Naive thymus-derived CD4-positive, alpha-beta T cell (primary cell): ENCODE results near the gene ARSG. TPM values are rescaled to one million over a fixed set of nuclear protein-coding genes. Genes with fewer than 3 reads are reported as not detected.

Source experiments
- ATAC-seq: fragments of 150-1000 bp; cut with Tn5 transposase; 2 replicates; pipeline ENCODE4 v1.10.0; 2021; ENCODE audit warnings: mild to moderate bottlenecking, moderate library complexity
- CTCF ChIA-PET: fragments of 350-600 bp; sonication (Branson Sonifier 250); formaldehyde crosslinking; loops from one replicate; lab custom pipeline; 2021; ENCODE audit warnings: antibody characterized with exemption; lab: Charles Lee
- POLR2A ChIA-PET: fragments of 350-600 bp; sonication (Branson Sonifier 250); formaldehyde crosslinking; loops from one replicate; lab custom pipeline; 2021; ENCODE audit warnings: antibody characterized with exemption, inconsistent platforms; lab: Charles Lee
- DNase-seq, 9 donors: peaks; one replicate each; pipeline versions ENCODE4 v3.0.0 to v3.0.0-alpha.2; 2020 to 2022; ENCODE audit warnings: mixed read lengths in 1 of 9
- H3K27ac ChIP-seq: one replicate; pipeline ENCODE4 v1.7.0; 2013; ENCODE audit warnings: mild to moderate bottlenecking, low read depth, low read length, moderate library complexity
- H3K27me3 ChIP-seq, 2 donors: one replicate each; pipeline ENCODE4 v1.7.0; 2013; ENCODE audit warnings: low read length in 2 of 2, mild to moderate bottlenecking in 2 of 2, moderate library complexity in 2 of 2; ENCODE audit not compliant: control insufficient read depth in 2 of 2, insufficient read depth in 2 of 2
- H3K36me3 ChIP-seq, 3 experiments: 1 replicate in 2 of 3; 2 replicates in 1 of 3; pipeline ENCODE4 v1.7.0; 2013; ENCODE audit warnings: low read length in 3 of 3, mild to moderate bottlenecking in 3 of 3, moderate library complexity in 1 of 3; ENCODE audit not compliant: insufficient read depth in 3 of 3, control insufficient read depth in 2 of 3
- H3K4me1 ChIP-seq, 2 donors: one replicate each; pipeline ENCODE4 v1.7.0; 2013; ENCODE audit warnings: low read length in 2 of 2, mild to moderate bottlenecking in 2 of 2, moderate library complexity in 1 of 2; ENCODE audit not compliant: control insufficient read depth in 2 of 2, insufficient read depth in 2 of 2
- H3K4me3 ChIP-seq: 2 replicates; pipeline ENCODE4 v1.7.0; 2013; ENCODE audit warnings: mild to moderate bottlenecking, low read length
- H3K9me3 ChIP-seq, 3 experiments: 1 replicate in 2 of 3; 2 replicates in 1 of 3; pipeline ENCODE4 v1.7.0; 2013; ENCODE audit warnings: low read length in 3 of 3; ENCODE audit not compliant: control insufficient read depth in 2 of 3
- H3K27ac Mint-ChIP-seq, 9 donors: one replicate each; pipeline ENCODE4 v1.8.0; 2020 to 2022; ENCODE audit warnings: mixed read lengths in 9 of 9, mild to moderate bottlenecking in 8 of 9, moderate library complexity in 5 of 9, inconsistent platforms in 2 of 9
- H3K27me3 Mint-ChIP-seq, 5 donors: one replicate each; pipeline ENCODE4 v1.8.0; 2021 to 2022; ENCODE audit warnings: mixed read lengths in 5 of 5, mild to moderate bottlenecking in 1 of 5
- H3K36me3 Mint-ChIP-seq, 5 donors: one replicate each; pipeline ENCODE4 v1.8.0; 2020 to 2022; ENCODE audit warnings: mixed read lengths in 5 of 5, mild to moderate bottlenecking in 3 of 5, inconsistent platforms in 1 of 5
- H3K4me1 Mint-ChIP-seq, 7 donors: one replicate each; pipeline ENCODE4 v1.8.0; 2020 to 2022; ENCODE audit warnings: mixed read lengths in 7 of 7, mild to moderate bottlenecking in 3 of 7, inconsistent platforms in 1 of 7
- H3K4me3 Mint-ChIP-seq, 10 donors: one replicate each; pipeline ENCODE4 v1.8.0; 2020 to 2022; ENCODE audit warnings: mild to moderate bottlenecking in 10 of 10, mixed read lengths in 10 of 10, moderate library complexity in 6 of 10, inconsistent platforms in 2 of 10
- H3K9me3 Mint-ChIP-seq, 11 donors: one replicate each; pipeline ENCODE4 v1.8.0; 2020 to 2022; ENCODE audit warnings: mixed read lengths in 11 of 11, mild to moderate bottlenecking in 4 of 11, inconsistent platforms in 1 of 11, moderate library complexity in 1 of 11
- intact Hi-C, 2 donors: fragments of 100-400 bp; cut with micrococcal nuclease; formaldehyde crosslinking; loops; one replicate each; pipeline ENCODE4 v1.15.1; 2023
- polyA plus RNA-seq, 2 donors: library from polyadenylated mRNA; unstranded; fragments of 300-500 nt; fragmentation: Illumina TruSeq; gene quantifications; one replicate each; pipeline ENCODE4 v1.2.3, GENCODE V29; 2021
- total RNA-seq, 6 experiments: library from RNA in 5 of 6; stranded (reverse) in 5 of 6; gene quantifications; 1 replicate in 5 of 6; 2 replicates in 1 of 6; pipeline ENCODE4 v1.2.3 and lab custom pipeline; 2021 to 2026

ARSG gene
- total and polyA plus RNA-seq, 7 experiments from 2014 or later, result 7.3 to 20.0 (median 12.6) TPM

- Histone ChIP-seq H3K36me3 (no peaks in the 10 kb centered on the region), H3K4me1 (peaks cover 50 to 57% of the 10 kb centered on the region in 2 donors), H3K4me3 (no peak overlapping the region), H3K27ac (no peak overlapping the region), H3K27me3 (no peaks in the 10 kb centered on the region), H3K9me3 (no peaks in the 10 kb centered on the region)
- POLR2A ChIA-PET, result no interaction called here
- CTCF ChIA-PET, result no interaction called here
- peaks cover 0 to 8% (median 0%) of the 10 kb centered on the region in 5 donors for H3K36me3 Mint-ChIP-seq
- intact Hi-C loops, result loop anchor here in 1 of 2 donors (5.0 kb wide), 1 partner anchor 33 kb away; no protein-coding TSS in a partner anchor
- H3K27ac Mint-ChIP-seq, result peak overlapping the region; percentile 42 to 89 (median 63)
- H3K9me3 Mint-ChIP-seq, result peaks cover 0 to 3% (median 0%) of the 10 kb centered on the region in 11 donors
- H3K4me3 Mint-ChIP-seq, result peak overlapping the region in 6 of 10 donors; percentile 21 to 63 (median 54)
- DNase-seq (no peak), ATAC-seq (no peak)
- H3K4me1 Mint-ChIP-seq, result peaks cover 35 to 80% (median 60%) of the 10 kb centered on the region in 7 donors
- peaks cover 0 to 20% (median 0%) of the 10 kb centered on the region in 5 donors for H3K27me3 Mint-ChIP-seq
Observed at GRCh38 chr17:68295086-68295485, 3.8 kb downstream of the ARSG start.

GRCh38 chr17:68296217-68297191, 5.2 kb downstream of the ARSG start:
- intact Hi-C loops, result loop anchor here (1.0 to 5.0 kb wide), 6 partner anchors 14 to 262 kb away; partner anchors contain the start of gene KPNA2 (in 1 of the 2)
- Mint-ChIP-seq H3K27ac (peak overlapping the region; percentile 72 to 94 (median 91)), H3K27me3 (peaks cover 0 to 25% (median 0%) of the 10 kb centered on the region in 5 donors), H3K36me3 (peaks cover 0 to 8% (median under 1%) of the 10 kb centered on the region in 5 donors), H3K9me3 (no peaks in the 10 kb centered on the region), H3K4me1 (peaks cover 35 to 74% (median 58%) of the 10 kb centered on the region in 7 donors), H3K4me3 (peak overlapping the region; percentile 68 to 84 (median 80))
- H3K4me1 ChIP-seq, result peaks cover 50 to 57% of the 10 kb centered on the region in 2 donors
- H3K27me3 ChIP-seq, result no peaks in the 10 kb centered on the region
- POLR2A ChIA-PET, result interaction anchor here (0.6 to 2.6 kb wide), 27 partner anchors 8 to 163 kb away, joined by 3 to 16 read pairs (median 4); partner anchors contain the start of gene AMZ2
- no peaks in the 10 kb centered on the region for H3K9me3 ChIP-seq
- peak; percentile 64 for ATAC-seq
- peak overlapping the region; percentile 35 for H3K4me3 ChIP-seq
- H3K36me3 ChIP-seq, result no peaks in the 10 kb centered on the region
- H3K27ac ChIP-seq, result peak overlapping the region; percentile 64
- peak in 8 of 9 donors; percentile 49 to 90 (median 86) for DNase-seq
- CTCF ChIA-PET, result interaction anchor here (0.6 to 2.7 kb wide), 5 partner anchors 33 to 1115 kb away, joined by 3 to 8 read pairs (median 4); no protein-coding TSS in a partner anchor

GRCh38 chr17:68297195-68297594, 5.9 kb downstream of the ARSG start:
- Mint-ChIP-seq H3K27ac (peak overlapping the region; percentile 72 to 94 (median 91)), H3K4me1 (peaks cover 36 to 77% (median 65%) of the 10 kb centered on the region in 7 donors), H3K4me3 (peak overlapping the region; percentile 68 to 84 (median 80)), H3K27me3 (peaks cover 0 to 27% (median 0%) of the 10 kb centered on the region in 5 donors), H3K9me3 (no peaks in the 10 kb centered on the region), H3K36me3 (peaks cover 0 to 10% (median 3%) of the 10 kb centered on the region in 5 donors)
- intact Hi-C loops, result loop anchor here (1.0 to 5.0 kb wide), 4 partner anchors 13 to 262 kb away; partner anchors contain the start of gene KPNA2 (in 1 of the 2)
- Histone ChIP-seq H3K27ac (peak overlapping the region; percentile 64), H3K4me1 (peaks cover 49 to 57% of the 10 kb centered on the region in 2 donors), H3K9me3 (no peaks in the 10 kb centered on the region), H3K27me3 (no peaks in the 10 kb centered on the region), H3K36me3 (no peaks in the 10 kb centered on the region), H3K4me3 (peak overlapping the region; percentile 35)
- DNase-seq (peak in 1 of 9 donors; percentile 25), ATAC-seq (no peak)
- POLR2A ChIA-PET, result interaction anchor here (0.6 to 2.6 kb wide), 24 partner anchors 8 to 162 kb away, joined by 3 to 16 read pairs (median 4); partner anchors contain the start of gene AMZ2
- CTCF ChIA-PET, result interaction anchor here (0.6 to 2.7 kb wide), 5 partner anchors 34 to 1114 kb away, joined by 3 to 8 read pairs (median 4); no protein-coding TSS in a partner anchor

GRCh38 chr17:68298601-68299000, 7.3 kb downstream of the ARSG start:
- ChIA-PET CTCF (interaction anchor here (2.7 kb wide), 1 partner anchor 35 kb away, joined by 8 read pairs; no protein-coding TSS in a partner anchor), POLR2A (no interaction called here)
- H3K27me3 ChIP-seq, result no peaks in the 10 kb centered on the region
- DNase-seq (no peak), ATAC-seq (no peak)
- no peaks in the 10 kb centered on the region for H3K9me3 Mint-ChIP-seq
- H3K36me3 Mint-ChIP-seq, result peaks cover 0 to 10% (median 3%) of the 10 kb centered on the region in 5 donors
- intact Hi-C loops, result loop anchor here in 1 of 2 donors (5.0 kb wide), 1 partner anchor 36 kb away; no protein-coding TSS in a partner anchor
- peaks cover 0 to 29% (median 0%) of the 10 kb centered on the region in 5 donors for H3K27me3 Mint-ChIP-seq
- H3K4me1 Mint-ChIP-seq, result peaks cover 31 to 72% (median 61%) of the 10 kb centered on the region in 7 donors
- H3K9me3 ChIP-seq, result no peaks in the 10 kb centered on the region
- H3K4me3 ChIP-seq, result no peak overlapping the region
- peak overlapping the region in 3 of 10 donors; percentile 32 to 66 (median 45) for H3K4me3 Mint-ChIP-seq
- peak overlapping the region in 5 of 9 donors; percentile 49 to 92 (median 88) for H3K27ac Mint-ChIP-seq
- peaks cover 38 to 47% of the 10 kb centered on the region in 2 donors for H3K4me1 ChIP-seq
- H3K36me3 ChIP-seq, result no peaks in the 10 kb centered on the region
- H3K27ac ChIP-seq, result no peak overlapping the region

- Histone ChIP-seq H3K4me3 (no peak overlapping the region), H3K36me3 (no peaks in the 10 kb centered on the region), H3K27me3 (no peaks in the 10 kb centered on the region), H3K9me3 (no peaks in the 10 kb centered on the region), H3K4me1 (peaks cover 35 to 36% of the 10 kb centered on the region in 2 donors), H3K27ac (no peak overlapping the region)
- ATAC-seq, result no peak
- peaks cover 23 to 62% (median 55%) of the 10 kb centered on the region in 7 donors for H3K4me1 Mint-ChIP-seq
- intact Hi-C loops, result loop anchor here in 1 of 2 donors (5.0 kb wide), 1 partner anchor 38 kb away; no protein-coding TSS in a partner anchor
- ChIA-PET CTCF (interaction anchor here (0.7 to 1.3 kb wide), 2 partner anchors 131 to 132 kb away, joined by 3 to 4 read pairs; no protein-coding TSS in a partner anchor), POLR2A (interaction anchor here (0.6 to 1.1 kb wide), 3 partner anchors 12 to 60 kb away, joined by 3 to 6 read pairs (median 5); no protein-coding TSS in a partner anchor)
- peaks cover 0 to 21% (median 0%) of the 10 kb centered on the region in 5 donors for H3K27me3 Mint-ChIP-seq
- no peaks in the 10 kb centered on the region for H3K9me3 Mint-ChIP-seq
- no peak for DNase-seq
- H3K4me3 Mint-ChIP-seq, result no peak overlapping the region
- H3K36me3 Mint-ChIP-seq, result peaks cover 0 to 9% (median 3%) of the 10 kb centered on the region in 5 donors
- H3K27ac Mint-ChIP-seq, result peak overlapping the region in 4 of 9 donors; percentile 8 to 54 (median 37)
Observed at GRCh38 chr17:68299817-68300216, 8.5 kb downstream of the ARSG start.
